GM23338 (cell line): Measurements from ENCODE around the gene SLC4A3. TPM values are rescaled to one million over a fixed set of nuclear protein-coding genes. Genes with fewer than 3 reads are reported as not detected.
A peak's percentile ranks its signal among the peaks of the same experiment; 100 is the strongest.

ENCODE experiments used
- ATAC-seq: fragments of 200-7000 bp; cut with Tn5 transposase; 3 replicates; pipeline ENCODE4 v1.9.1; 2020
- DNase-seq: peaks from one replicate; pipeline ENCODE4 v3.0.0-alpha.2; 2015; ENCODE audit warnings: low spot score
- H2AFZ ChIP-seq: fragments of 200-600 bp; sonication (generic); 2 replicates; pipeline ENCODE4 v1.8.0; 2016; ENCODE audit warnings: antibody characterized with exemption, mild to moderate bottlenecking, moderate library complexity
- H3F3A ChIP-seq: fragments of 200-600 bp; sonication (generic); replicated peaks from 2 replicates; pipeline ENCODE4 v1.8.0; 2017; ENCODE audit warnings: antibody characterized with exemption, mixed run types, low read depth
- H3K27ac ChIP-seq: fragments of 200-600 bp; sonication (generic); 2 replicates; pipeline ENCODE4 v1.6.1; 2016; ENCODE audit warnings: low read depth
- H3K27me3 ChIP-seq: fragments of 200-600 bp; sonication (generic); 2 replicates; pipeline ENCODE4 v1.8.0; 2016; ENCODE audit warnings: mild to moderate bottlenecking, mixed run types, moderate library complexity; ENCODE audit not compliant: insufficient read depth
- H3K36me3 ChIP-seq: fragments of 200-600 bp; sonication (generic); 2 replicates; pipeline ENCODE4 v1.8.0; 2016; ENCODE audit warnings: mild to moderate bottlenecking; ENCODE audit not compliant: insufficient read depth
- H3K4me1 ChIP-seq: fragments of 200-600 bp; sonication (generic); 2 replicates; pipeline ENCODE4 v1.8.0; 2016; ENCODE audit warnings: mild to moderate bottlenecking, moderate library complexity; ENCODE audit not compliant: insufficient read depth
- H3K4me2 ChIP-seq: fragments of 200-600 bp; sonication (generic); 2 replicates; pipeline ENCODE4 v1.7.1; 2017; ENCODE audit warnings: mixed run types
- H3K4me3 ChIP-seq: fragments of 200-600 bp; sonication (generic); 2 replicates; pipeline ENCODE4 v1.6.1; 2016; ENCODE audit warnings: mixed run types
- H3K79me2 ChIP-seq: fragments of 200-600 bp; sonication (generic); replicated peaks from 2 replicates; pipeline ENCODE4 v1.8.0; 2017; ENCODE audit warnings: mild to moderate bottlenecking; ENCODE audit not compliant: insufficient read depth
- H3K9me2 ChIP-seq: fragments of 200-600 bp; sonication (generic); 2 replicates; pipeline ENCODE4 v1.8.0; 2017; ENCODE audit not compliant: insufficient read depth
- H4K20me1 ChIP-seq: fragments of 200-600 bp; sonication (generic); replicated peaks from 2 replicates; pipeline ENCODE4 v1.8.0; 2017; ENCODE audit warnings: mild to moderate bottlenecking; ENCODE audit not compliant: insufficient read depth
- H3K27ac Mint-ChIP-seq: 2 replicates; pipeline ENCODE4 v1.8.0; 2020; ENCODE audit warnings: inconsistent platforms, mild to moderate bottlenecking, moderate library complexity, mixed read lengths
- H3K27me3 Mint-ChIP-seq: 3 replicates; pipeline ENCODE4 v1.8.0; 2022; ENCODE audit warnings: low read depth, mild to moderate bottlenecking, moderate library complexity, mixed read lengths, inconsistent platforms; ENCODE audit not compliant: insufficient read depth, poor library complexity
- H3K36me3 Mint-ChIP-seq: 3 replicates; pipeline ENCODE4 v1.8.0; 2021; ENCODE audit warnings: low read depth, mild to moderate bottlenecking, inconsistent platforms, moderate library complexity, mixed read lengths
- H3K4me1 Mint-ChIP-seq: 3 replicates; pipeline ENCODE4 v1.8.0; 2020; ENCODE audit warnings: mild to moderate bottlenecking, inconsistent platforms, mixed read lengths
- H3K4me3 Mint-ChIP-seq: 3 replicates; pipeline ENCODE4 v1.8.0; 2021; ENCODE audit warnings: moderate library complexity, mild to moderate bottlenecking, inconsistent platforms, mixed read lengths
- H3K9me3 Mint-ChIP-seq: 3 replicates; pipeline ENCODE4 v1.8.0; 2020; ENCODE audit warnings: moderate library complexity, mild to moderate bottlenecking, inconsistent platforms, mixed read lengths
- CREB1 ChIP-seq: fragments of 250-450 bp; sonication (Bioruptor Pico); IDR thresholded peaks from 2 replicates; pipeline ENCODE4 v1.5.0; 2020; ENCODE audit warnings: low read depth, mild to moderate bottlenecking, moderate library complexity
- EZH2 ChIP-seq: fragments of 200-600 bp; sonication (generic); IDR thresholded peaks from one replicate; pipeline ENCODE4 v1.8.0; 2017; ENCODE audit warnings: antibody characterized with exemption, mild to moderate bottlenecking, low read depth; ENCODE audit not compliant: unreplicated experiment
- EZH2phosphoT487 ChIP-seq: fragments of 200-600 bp; sonication (generic); IDR thresholded peaks from one replicate; pipeline ENCODE4 v1.8.1; 2018; ENCODE audit warnings: antibody characterized with exemption; ENCODE audit not compliant: unreplicated experiment
- JUNB ChIP-seq: IDR thresholded peaks from one replicate; pipeline ENCODE4 v1.6.1; 2016; ENCODE audit warnings: antibody characterized with exemption; ENCODE audit not compliant: unreplicated experiment
- REST ChIP-seq: IDR thresholded peaks from one replicate; pipeline ENCODE4 v1.6.1; 2018; ENCODE audit warnings: antibody characterized with exemption; ENCODE audit not compliant: unreplicated experiment
- STAT1 ChIP-seq: IDR thresholded peaks from one replicate; pipeline ENCODE4 v1.6.1; 2016; ENCODE audit warnings: antibody characterized with exemption; ENCODE audit not compliant: unreplicated experiment
- ZNF114 ChIP-seq: fragments of 250-450 bp; sonication (Bioruptor Pico); IDR thresholded peaks from 2 replicates; pipeline ENCODE4 v1.5.0; 2020; ENCODE audit warnings: mild to moderate bottlenecking, moderate library complexity
- ZNF331 ChIP-seq: fragments of 250-450 bp; sonication (Bioruptor Pico); IDR thresholded peaks from 2 replicates; pipeline ENCODE4 v1.5.0; 2020; ENCODE audit warnings: low read depth, mild to moderate bottlenecking, moderate library complexity
- polyA plus RNA-seq: library from polyadenylated mRNA; unstranded; fragments of >200 nt; fragmentation: Nextera tagmentation; extraction: Ambion mirVana; gene quantifications from 2 replicates; pipeline ENCODE4 v1.2.1, GENCODE V29; 2016
- total RNA-seq: library from RNA; depleted of rRNA; stranded (reverse); fragments of >200 nt; shearing (Covaris generic); gene quantifications from 2 replicates; pipeline ENCODE4 v1.2.3, GENCODE V29; 2014
- TF ChIP-seq, protein P1 (sequence below): fragments of 250-450 bp; sonication (Bioruptor Pico); IDR thresholded peaks from 2 replicates; pipeline ENCODE4 v1.5.0; 2020; ENCODE audit warnings: mild to moderate bottlenecking, moderate library complexity

Gene SLC4A3
- total and polyA plus RNA-seq, 2 experiments from 2014 or later: 3.6 to 6.8 TPM

- Mint-ChIP-seq H3K4me1 (peaks cover 38% of the 10 kb centered on the region), H3K9me3 (no peaks in the 10 kb centered on the region), H3K36me3 (no peaks in the 10 kb centered on the region; the same call in 2 of the 3 replicates), H3K27ac (no peak overlapping the region), H3K27me3 (peaks cover 13% of the 10 kb centered on the region), H3K4me3 (no peak overlapping the region)
- Histone ChIP-seq H3K4me1 (peaks cover 28% of the 10 kb centered on the region), H3K4me2 (no peak overlapping the region), H3K4me3 (no peak overlapping the region), H3K27me3 (no peaks in the 10 kb centered on the region), H3K9me2 (0 out of 2 replicates have a peak, but pooled peaks cover 4% of the 10 kb centered on the region), H3K36me3 (no peaks in the 10 kb centered on the region), H3K27ac (no peak overlapping the region), H2AFZ (peak overlapping the region; percentile 83), H3K79me2 (no peaks in the 10 kb centered on the region), H4K20me1 (no peaks in the 10 kb centered on the region), H3F3A (0 out of 2 replicates have a peak, but pooled peaks cover 4% of the 10 kb centered on the region)
- ATAC-seq (no peak), DNase-seq (no peak)
- no peak for TF ChIP-seq JUNB
- TF ChIP-seq ZNF114 (CRISPR knock-in tag): no peak
- TF ChIP-seq ZNF331 (CRISPR knock-in tag): no peak
- TF ChIP-seq EZH2phosphoT487: no peak
- no peak for TF ChIP-seq STAT1
These were observed 48.4 kb upstream of the SLC4A3 start for GRCh38 chr2:219578811-219579613.

GRCh38 chr2:219581346-219581745 lies 46.1 kb upstream of the SLC4A3 start:
- Histone ChIP-seq H4K20me1 (no peaks in the 10 kb centered on the region), H3K36me3 (no peaks in the 10 kb centered on the region), H3K4me3 (no peak overlapping the region), H3F3A (0 out of 2 replicates have a peak, but pooled peaks cover 4% of the 10 kb centered on the region), H3K79me2 (no peaks in the 10 kb centered on the region), H3K4me2 (no peak overlapping the region), H3K27ac (no peak overlapping the region), H3K9me2 (no peaks in the 10 kb centered on the region), H2AFZ (no peak overlapping the region), H3K4me1 (peaks cover 23% of the 10 kb centered on the region), H3K27me3 (peaks cover 8% of the 10 kb centered on the region; the same call in 1 of the 2 replicates)
- peaks cover 26% of the 10 kb centered on the region for H3K4me1 Mint-ChIP-seq
- no peaks in the 10 kb centered on the region for H3K9me3 Mint-ChIP-seq
- DNase-seq (no peak), ATAC-seq (no peak)
- peaks cover 11% of the 10 kb centered on the region for H3K27me3 Mint-ChIP-seq
- no peaks in the 10 kb centered on the region; the same call in 2 of the 3 replicates for H3K36me3 Mint-ChIP-seq
- H3K4me3 Mint-ChIP-seq: no peak overlapping the region
- no peak overlapping the region for H3K27ac Mint-ChIP-seq
- TF ChIP-seq JUNB (no peak), STAT1 (no peak), REST (no peak), CREB1 (CRISPR knock-in tag) (no peak), EZH2phosphoT487 (no peak), EZH2 (no peak)
- TF ChIP-seq, protein P1, sequence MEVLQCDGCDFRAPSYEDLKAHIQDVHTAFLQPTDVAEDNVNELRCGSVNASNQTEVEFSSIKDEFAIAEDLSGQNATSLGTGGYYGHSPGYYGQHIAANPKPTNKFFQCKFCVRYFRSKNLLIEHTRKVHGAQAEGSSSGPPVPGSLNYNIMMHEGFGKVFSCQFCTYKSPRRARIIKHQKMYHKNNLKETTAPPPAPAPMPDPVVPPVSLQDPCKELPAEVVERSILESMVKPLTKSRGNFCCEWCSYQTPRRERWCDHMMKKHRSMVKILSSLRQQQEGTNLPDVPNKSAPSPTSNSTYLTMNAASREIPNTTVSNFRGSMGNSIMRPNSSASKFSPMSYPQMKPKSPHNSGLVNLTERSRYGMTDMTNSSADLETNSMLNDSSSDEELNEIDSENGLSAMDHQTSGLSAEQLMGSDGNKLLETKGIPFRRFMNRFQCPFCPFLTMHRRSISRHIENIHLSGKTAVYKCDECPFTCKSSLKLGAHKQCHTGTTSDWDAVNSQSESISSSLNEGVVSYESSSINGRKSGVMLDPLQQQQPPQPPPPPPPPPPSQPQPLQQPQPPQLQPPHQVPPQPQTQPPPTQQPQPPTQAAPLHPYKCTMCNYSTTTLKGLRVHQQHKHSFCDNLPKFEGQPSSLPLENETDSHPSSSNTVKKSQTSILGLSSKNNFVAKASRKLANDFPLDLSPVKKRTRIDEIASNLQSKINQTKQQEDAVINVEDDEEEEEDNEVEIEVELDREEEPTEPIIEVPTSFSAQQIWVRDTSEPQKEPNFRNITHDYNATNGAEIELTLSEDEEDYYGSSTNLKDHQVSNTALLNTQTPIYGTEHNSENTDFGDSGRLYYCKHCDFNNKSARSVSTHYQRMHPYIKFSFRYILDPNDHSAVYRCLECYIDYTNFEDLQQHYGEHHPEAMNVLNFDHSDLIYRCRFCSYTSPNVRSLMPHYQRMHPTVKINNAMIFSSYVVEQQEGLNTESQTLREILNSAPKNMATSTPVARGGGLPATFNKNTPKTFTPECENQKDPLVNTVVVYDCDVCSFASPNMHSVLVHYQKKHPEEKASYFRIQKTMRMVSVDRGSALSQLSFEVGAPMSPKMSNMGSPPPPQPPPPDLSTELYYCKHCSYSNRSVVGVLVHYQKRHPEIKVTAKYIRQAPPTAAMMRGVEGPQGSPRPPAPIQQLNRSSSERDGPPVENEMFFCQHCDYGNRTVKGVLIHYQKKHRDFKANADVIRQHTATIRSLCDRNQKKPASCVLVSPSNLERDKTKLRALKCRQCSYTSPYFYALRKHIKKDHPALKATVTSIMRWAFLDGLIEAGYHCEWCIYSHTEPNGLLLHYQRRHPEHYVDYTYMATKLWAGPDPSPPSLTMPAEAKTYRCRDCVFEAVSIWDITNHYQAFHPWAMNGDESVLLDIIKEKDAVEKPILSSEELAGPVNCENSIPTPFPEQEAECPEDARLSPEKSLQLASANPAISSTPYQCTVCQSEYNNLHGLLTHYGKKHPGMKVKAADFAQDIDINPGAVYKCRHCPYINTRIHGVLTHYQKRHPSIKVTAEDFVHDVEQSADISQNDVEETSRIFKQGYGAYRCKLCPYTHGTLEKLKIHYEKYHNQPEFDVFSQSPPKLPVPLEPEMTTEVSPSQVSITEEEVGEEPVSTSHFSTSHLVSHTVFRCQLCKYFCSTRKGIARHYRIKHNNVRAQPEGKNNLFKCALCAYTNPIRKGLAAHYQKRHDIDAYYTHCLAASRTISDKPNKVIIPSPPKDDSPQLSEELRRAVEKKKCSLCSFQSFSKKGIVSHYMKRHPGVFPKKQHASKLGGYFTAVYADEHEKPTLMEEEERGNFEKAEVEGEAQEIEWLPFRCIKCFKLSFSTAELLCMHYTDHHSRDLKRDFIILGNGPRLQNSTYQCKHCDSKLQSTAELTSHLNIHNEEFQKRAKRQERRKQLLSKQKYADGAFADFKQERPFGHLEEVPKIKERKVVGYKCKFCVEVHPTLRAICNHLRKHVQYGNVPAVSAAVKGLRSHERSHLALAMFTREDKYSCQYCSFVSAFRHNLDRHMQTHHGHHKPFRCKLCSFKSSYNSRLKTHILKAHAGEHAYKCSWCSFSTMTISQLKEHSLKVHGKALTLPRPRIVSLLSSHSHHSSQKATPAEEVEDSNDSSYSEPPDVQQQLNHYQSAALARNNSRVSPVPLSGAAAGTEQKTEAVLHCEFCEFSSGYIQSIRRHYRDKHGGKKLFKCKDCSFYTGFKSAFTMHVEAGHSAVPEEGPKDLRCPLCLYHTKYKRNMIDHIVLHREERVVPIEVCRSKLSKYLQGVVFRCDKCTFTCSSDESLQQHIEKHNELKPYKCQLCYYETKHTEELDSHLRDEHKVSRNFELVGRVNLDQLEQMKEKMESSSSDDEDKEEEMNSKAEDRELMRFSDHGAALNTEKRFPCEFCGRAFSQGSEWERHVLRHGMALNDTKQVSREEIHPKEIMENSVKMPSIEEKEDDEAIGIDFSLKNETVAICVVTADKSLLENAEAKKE (CRISPR knock-in tag): no peak
